GM21447 (cell line): Measurements from ENCODE around the gene ACSL6.

Source experiments
- ATAC-seq: cut with Tn5 transposase; IDR thresholded peaks from one replicate; pipeline ENCODE4 v1.9.1; 2021; ENCODE audit not compliant: unreplicated experiment

The ACSL6 gene

GRCh38 chr5:131984956-131985665 lies 26.3 kb downstream of the ACSL6 start:
- no peak for ATAC-seq

- no peak for ATAC-seq
These were observed 28.1 kb downstream of the ACSL6 start for GRCh38 chr5:131983244-131983771.

- no peak for ATAC-seq
These were observed 29.9 kb downstream of the ACSL6 start for GRCh38 chr5:131981516-131981915.

DNA sequence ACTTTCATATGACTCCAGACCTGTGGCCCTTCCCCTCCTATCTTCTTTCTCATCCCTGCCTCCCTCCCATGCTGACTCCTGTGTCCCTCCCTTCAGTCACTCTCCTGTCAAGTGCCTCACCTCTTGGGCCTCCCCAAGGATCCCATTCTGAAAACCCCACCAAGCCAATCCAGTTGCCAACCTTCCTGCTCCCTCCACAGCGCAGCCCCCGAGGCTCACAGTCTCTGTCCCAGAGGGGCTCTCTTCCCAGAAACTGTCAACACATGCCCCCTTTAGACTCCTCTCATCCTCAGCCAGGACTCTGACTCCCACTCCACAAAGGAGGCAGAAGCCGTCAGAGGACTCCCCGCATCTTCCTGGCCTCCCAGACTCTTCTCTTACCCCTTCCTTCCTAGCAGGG lies 30.8 kb downstream of the ACSL6 start:
- no peak for ATAC-seq

GRCh38 chr5:131979816-131980215 lies 31.6 kb downstream of the ACSL6 start:
- no peak for ATAC-seq

GRCh38 chr5:131977212-131977604 lies 34.2 kb downstream of the ACSL6 start:
- ATAC-seq = no peak

GRCh38 chr5:131976414-131977211 lies 34.8 kb downstream of the ACSL6 start:
- ATAC-seq = no peak

- no peak for ATAC-seq
These were observed 36.3 kb downstream of the ACSL6 start for GRCh38 chr5:131974956-131975726.

GRCh38 chr5:131974622-131974955 lies 36.9 kb downstream of the ACSL6 start:
- ATAC-seq = no peak

- ATAC-seq = no peak
These were observed 37.4 kb downstream of the ACSL6 start for GRCh38 chr5:131974016-131974415.

DNA sequence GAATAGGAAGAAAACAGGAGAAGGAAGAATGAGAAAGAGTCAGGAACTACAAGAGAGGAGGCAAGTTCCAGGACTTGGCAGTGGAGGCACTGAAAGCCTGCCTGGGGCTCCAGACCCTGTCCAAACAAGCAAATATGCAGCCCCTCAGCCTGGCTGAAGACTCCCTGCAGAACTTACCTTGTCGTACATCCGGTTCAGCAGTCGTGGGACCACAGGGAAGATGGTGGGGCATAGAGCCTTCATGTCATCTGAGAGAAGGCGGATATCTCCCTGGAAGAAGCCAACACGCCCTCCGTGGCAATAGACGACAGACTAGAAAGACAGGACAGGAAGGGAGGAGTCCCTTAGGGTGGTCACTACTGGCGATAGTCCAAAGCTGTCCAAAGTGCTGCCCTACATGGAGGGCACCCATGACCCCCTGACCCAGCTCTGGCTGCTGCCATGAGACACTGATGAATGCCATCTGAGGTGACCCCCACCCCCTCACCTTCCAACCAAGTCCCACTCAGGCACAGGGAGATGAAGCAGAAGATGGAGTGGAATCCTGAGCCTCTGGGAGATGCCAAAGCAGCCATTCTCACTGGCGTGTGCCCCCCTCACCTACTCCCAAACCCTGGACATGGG lies 38.3 kb downstream of the ACSL6 start:
- no peak for ATAC-seq

GRCh38 chr5:131968396-131968954 lies 43.0 kb downstream of the ACSL6 start:
- no peak for ATAC-seq

GRCh38 chr5:131966551-131966950 lies 44.9 kb downstream of the ACSL6 start:
- no peak for ATAC-seq

DNA sequence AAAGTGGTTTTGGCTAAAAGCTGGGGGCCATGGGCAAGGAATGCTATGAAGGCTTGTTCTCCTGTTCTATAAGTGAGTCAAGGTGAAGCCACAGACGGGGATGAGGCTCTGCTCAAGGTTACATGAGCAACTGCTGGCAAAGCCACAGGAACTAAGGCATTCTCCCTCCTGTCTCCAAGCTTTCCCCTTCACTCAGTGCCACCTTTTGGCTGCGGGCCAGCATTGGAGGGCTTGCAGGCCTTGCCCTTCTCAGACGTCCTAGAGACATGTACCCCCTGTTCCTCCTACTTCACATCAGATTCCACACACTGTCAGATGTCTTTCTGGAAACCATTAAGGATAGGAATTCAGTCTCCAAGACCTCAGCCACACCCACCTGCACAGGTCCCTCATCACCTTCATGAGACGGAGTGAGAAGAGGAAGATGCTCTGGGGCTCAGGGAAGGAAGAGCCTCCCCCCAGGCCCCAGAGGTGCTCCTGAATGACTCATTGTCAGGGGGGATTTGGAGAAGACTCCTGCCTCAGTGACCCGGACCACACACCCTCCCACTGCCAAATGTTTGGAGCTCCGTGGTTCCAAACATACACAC lies 45.5 kb downstream of the ACSL6 start:
- no peak for ATAC-seq

DNA sequence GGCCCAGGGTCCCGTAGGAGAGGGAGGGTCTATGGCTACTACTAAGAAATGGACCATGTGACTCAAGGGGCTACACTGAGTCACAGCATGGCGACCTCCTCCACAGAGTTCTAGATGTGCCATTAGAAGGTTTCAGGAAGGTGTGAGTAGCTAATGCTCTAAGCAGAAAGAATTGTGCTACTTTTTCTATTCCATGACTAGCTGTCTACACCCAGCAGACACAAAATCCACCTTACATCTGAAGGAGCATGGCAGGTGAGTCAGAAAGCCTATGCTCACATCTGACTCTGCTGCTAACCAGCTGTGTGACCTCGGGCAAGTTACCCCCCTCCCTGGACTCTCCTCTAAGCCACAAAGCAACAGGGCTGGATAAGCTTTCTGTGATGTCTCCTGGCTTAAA lies 51.6 kb downstream of the ACSL6 start:
- no peak for ATAC-seq

- no peak for ATAC-seq
These were observed 52.3 kb downstream of the ACSL6 start for GRCh38 chr5:131959136-131959535.

GRCh38 chr5:131957721-131958441 lies 53.6 kb downstream of the ACSL6 start:
- no peak for ATAC-seq

GRCh38 chr5:131953969-131954368 lies 57.5 kb downstream of the ACSL6 start:
- ATAC-seq = no peak

DNA sequence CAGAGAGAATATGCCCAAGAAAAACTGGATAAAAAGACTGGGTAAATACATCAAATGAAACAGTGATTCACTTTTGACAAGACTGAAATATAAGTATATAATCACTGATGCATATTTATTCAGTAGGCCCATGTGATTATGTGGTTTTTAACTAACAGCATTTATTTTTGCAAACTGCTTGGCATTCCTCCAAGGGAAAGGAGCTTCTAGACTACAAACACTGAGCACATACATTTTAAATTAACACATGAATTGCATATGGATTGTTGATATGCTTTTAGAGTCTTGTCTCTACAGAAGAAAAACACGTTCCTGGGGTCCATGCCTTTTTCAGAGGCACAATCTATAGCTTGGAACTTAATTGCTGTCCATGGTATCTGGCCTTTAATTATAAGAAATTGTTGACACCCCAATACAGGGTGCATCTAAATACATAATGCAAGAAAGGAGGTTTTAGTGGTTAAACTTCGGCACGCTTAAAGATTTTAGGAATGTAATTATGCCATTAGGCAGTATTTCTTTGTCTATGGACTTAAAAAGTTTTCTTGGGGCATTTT lies 59.1 kb downstream of the ACSL6 start:
- no peak for ATAC-seq

- no peak for ATAC-seq
These were observed 60.8 kb downstream of the ACSL6 start for GRCh38 chr5:131950706-131951105.
